KOPT-K1 (cell line): Measurements from ENCODE around the gene ASB4.
"Not testable (repeated sequence)": the region's sequence is repeated elsewhere in the genome, so short reads cannot be mapped to it uniquely, and the experiment has no call there.

ENCODE experiments used
- H3K27ac ChIP-seq: fragments of 200-600 bp; sonication (generic); 2 replicates; pipeline ENCODE4 v1.5.1; 2016; ENCODE audit warnings: antibody characterized with exemption, mild to moderate bottlenecking, low read depth, low read length; ENCODE audit not compliant: poor library complexity, severe bottlenecking
- H3K36me3 ChIP-seq: fragments of 200-600 bp; sonication (generic); 2 replicates; pipeline ENCODE4 v1.5.1; 2017; ENCODE audit warnings: antibody characterized with exemption, mild to moderate bottlenecking, low read length, moderate library complexity; ENCODE audit not compliant: insufficient read depth
- H3K9me3 ChIP-seq: fragments of 200-600 bp; sonication (generic); 2 replicates; pipeline ENCODE4 v1.5.1; 2017; ENCODE audit warnings: antibody characterized with exemption, low read length, mild to moderate bottlenecking; ENCODE audit not compliant: insufficient read depth, poor library complexity, severe bottlenecking

ASB4 gene

GRCh38 chr7:95501261-95501832 lies 15.6 kb downstream of the ASB4 start:
- Histone ChIP-seq H3K9me3 (no peaks in the 10 kb centered on the region), H3K36me3 (no peaks in the 10 kb centered on the region), H3K27ac (peak overlapping the region; percentile 100)

GRCh38 chr7:95502403-95502802 lies 16.7 kb downstream of the ASB4 start:
- Histone ChIP-seq H3K27ac (peak overlapping the region; percentile 100), H3K36me3 (no peaks in the 10 kb centered on the region), H3K9me3 (no peaks in the 10 kb centered on the region)

- H3K9me3 ChIP-seq: no peaks in the 10 kb centered on the region
- peak overlapping the region; percentile 100 for H3K27ac ChIP-seq
- no peaks in the 10 kb centered on the region for H3K36me3 ChIP-seq
Measured at GRCh38 chr7:95503271-95504131, 17.8 kb downstream of the ASB4 start.

GRCh38 chr7:95504132-95504588 lies 18.4 kb downstream of the ASB4 start:
- not testable (repeated sequence) for H3K9me3 ChIP-seq, H3K36me3 ChIP-seq
- peak overlapping the region; percentile 100 for H3K27ac ChIP-seq

GRCh38 chr7:95508780-95509179 lies 23.0 kb downstream of the ASB4 start:
- H3K36me3 ChIP-seq: no peaks in the 10 kb centered on the region
- H3K9me3 ChIP-seq: no peaks in the 10 kb centered on the region
- peak overlapping the region; percentile 49 for H3K27ac ChIP-seq

GRCh38 chr7:95509199-95509598 lies 23.5 kb downstream of the ASB4 start:
- Histone ChIP-seq H3K27ac (peak overlapping the region; percentile 49), H3K36me3 (no peaks in the 10 kb centered on the region)

GRCh38 chr7:95511716-95512260 lies 26.0 kb downstream of the ASB4 start:
- Histone ChIP-seq H3K36me3 (no peaks in the 10 kb centered on the region), H3K9me3 (no peaks in the 10 kb centered on the region), H3K27ac (peak overlapping the region; percentile 41)

More at GRCh38 chr7:95509199-95509598, 23.5 kb downstream of the ASB4 start:
- H3K9me3 ChIP-seq: no peaks in the 10 kb centered on the region

- Histone ChIP-seq H3K27ac (no peak overlapping the region), H3K9me3 (no peaks in the 10 kb centered on the region), H3K36me3 (no peaks in the 10 kb centered on the region)
Measured at GRCh38 chr7:95517458-95517857, 31.7 kb downstream of the ASB4 start.

GRCh38 chr7:95517870-95518269 lies 32.1 kb downstream of the ASB4 start:
- no peak overlapping the region for H3K27ac ChIP-seq

GRCh38 chr7:95520136-95520535 lies 34.4 kb downstream of the ASB4 start:
- no peaks in the 10 kb centered on the region for H3K36me3 ChIP-seq
- H3K9me3 ChIP-seq: no peaks in the 10 kb centered on the region
- no peak overlapping the region for H3K27ac ChIP-seq

More at GRCh38 chr7:95517870-95518269, 32.1 kb downstream of the ASB4 start:
- Histone ChIP-seq H3K9me3 (no peaks in the 10 kb centered on the region), H3K36me3 (no peaks in the 10 kb centered on the region)

- Histone ChIP-seq H3K9me3 (no peaks in the 10 kb centered on the region), H3K27ac (no peak overlapping the region), H3K36me3 (no peaks in the 10 kb centered on the region)
Measured at GRCh38 chr7:95525503-95525902, 39.8 kb downstream of the ASB4 start.

- Histone ChIP-seq H3K9me3 (no peaks in the 10 kb centered on the region), H3K27ac (no peak overlapping the region), H3K36me3 (no peaks in the 10 kb centered on the region)
Measured at GRCh38 chr7:95526128-95526738, 40.5 kb downstream of the ASB4 start.

GRCh38 chr7:95527033-95527775 lies 41.5 kb downstream of the ASB4 start:
- no peak overlapping the region for H3K27ac ChIP-seq
- no peaks in the 10 kb centered on the region for H3K9me3 ChIP-seq
- H3K36me3 ChIP-seq: no peaks in the 10 kb centered on the region

- H3K9me3 ChIP-seq: no peaks in the 10 kb centered on the region
- no peaks in the 10 kb centered on the region for H3K36me3 ChIP-seq
- H3K27ac ChIP-seq: no peak overlapping the region
Measured at GRCh38 chr7:95527776-95528250, 42.1 kb downstream of the ASB4 start.
